GM18867 (cell line): Measurements from ENCODE around the gene CABP2.
"Not testable (repeated sequence)": the region's sequence is repeated elsewhere in the genome, so short reads cannot be mapped to it uniquely, and the experiment has no call there.

Experiments
- ATAC-seq: cut with Tn5 transposase; IDR thresholded peaks from one replicate; pipeline ENCODE4 v1.9.1; 2021; ENCODE audit warnings: mild to moderate bottlenecking, moderate library complexity; ENCODE audit not compliant: unreplicated experiment

CABP2 gene

DNA sequence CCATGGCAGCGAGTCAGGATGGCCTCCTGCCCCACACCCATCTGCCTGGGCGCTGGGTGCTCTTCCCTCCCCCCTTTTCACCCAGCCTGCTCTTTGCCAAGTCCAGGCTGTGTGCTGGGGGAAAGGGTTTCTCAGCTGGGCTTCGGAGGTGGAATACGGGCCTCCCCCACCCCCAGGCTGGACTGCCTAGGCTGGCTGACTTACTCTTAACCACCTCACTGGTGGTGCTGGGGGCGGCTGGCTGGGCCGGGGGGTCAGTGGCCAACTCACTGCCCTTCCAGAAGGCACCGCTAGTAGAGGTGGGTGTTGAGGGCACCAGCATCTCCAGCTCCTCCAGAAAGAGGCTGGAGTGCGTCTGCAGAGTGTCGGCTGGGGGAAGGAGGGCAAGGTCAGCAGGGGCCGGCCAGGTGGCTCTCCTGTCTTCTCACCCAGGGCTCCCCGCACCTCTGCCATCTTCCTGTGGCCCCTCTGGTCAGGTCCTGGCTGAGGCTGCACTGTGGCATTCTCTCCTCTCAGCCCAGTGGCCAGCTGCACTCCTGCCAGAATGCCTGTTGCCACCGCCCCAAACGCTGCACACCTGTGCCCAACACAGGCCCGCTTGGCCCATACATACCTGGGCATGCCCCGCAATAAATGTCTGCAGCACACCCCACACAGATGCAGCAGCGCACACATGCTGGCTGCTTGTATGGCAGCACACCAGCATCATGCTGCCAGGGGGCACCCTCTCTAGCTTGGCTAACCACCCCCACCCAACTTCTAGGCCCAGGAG lies 27.8 kb downstream of the CABP2 start:
- no peak for ATAC-seq

DNA sequence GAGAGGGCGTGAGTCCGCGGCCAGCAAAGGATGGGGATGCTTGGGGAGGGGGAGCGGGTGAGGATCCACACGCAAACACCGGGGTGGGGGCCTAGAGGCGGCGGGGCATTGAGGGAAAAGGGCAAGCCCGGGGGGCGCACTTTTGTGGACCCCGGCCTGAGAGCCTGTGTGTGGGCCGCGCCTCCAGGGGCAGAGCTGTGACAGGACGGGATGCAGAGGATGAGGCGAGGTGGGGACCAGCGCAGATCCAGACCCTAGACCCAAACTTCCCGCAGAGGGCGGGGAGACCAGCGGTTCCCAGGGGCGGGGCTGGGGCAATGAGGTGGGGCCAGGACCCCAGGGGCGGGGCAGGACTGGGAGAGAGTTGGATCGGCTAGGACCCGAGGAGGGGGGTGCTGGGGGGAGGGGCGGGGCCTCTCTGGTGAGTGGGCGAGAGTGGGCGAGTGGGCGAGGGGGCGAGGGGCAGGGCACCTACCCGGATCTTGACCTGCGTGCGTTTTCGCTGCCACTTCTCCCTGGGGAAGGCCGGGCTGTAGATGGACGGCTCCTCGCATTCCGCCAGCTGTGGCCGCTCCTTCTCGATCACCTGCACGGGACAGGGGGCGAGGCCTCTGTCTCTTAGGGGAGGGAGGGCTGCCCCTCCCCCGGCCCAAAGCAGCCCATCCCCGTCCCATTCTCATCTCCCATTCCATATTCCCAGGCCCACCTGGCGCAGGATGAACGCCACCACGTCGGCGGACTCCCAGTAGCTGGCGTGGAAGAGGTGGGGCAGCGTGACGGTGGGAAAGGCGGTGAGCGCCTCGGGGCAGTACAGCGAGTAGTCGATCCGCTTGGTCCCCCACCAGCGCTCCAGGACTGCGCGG lies 28.6 kb downstream of the CABP2 start:
- ATAC-seq = no peak

DNA sequence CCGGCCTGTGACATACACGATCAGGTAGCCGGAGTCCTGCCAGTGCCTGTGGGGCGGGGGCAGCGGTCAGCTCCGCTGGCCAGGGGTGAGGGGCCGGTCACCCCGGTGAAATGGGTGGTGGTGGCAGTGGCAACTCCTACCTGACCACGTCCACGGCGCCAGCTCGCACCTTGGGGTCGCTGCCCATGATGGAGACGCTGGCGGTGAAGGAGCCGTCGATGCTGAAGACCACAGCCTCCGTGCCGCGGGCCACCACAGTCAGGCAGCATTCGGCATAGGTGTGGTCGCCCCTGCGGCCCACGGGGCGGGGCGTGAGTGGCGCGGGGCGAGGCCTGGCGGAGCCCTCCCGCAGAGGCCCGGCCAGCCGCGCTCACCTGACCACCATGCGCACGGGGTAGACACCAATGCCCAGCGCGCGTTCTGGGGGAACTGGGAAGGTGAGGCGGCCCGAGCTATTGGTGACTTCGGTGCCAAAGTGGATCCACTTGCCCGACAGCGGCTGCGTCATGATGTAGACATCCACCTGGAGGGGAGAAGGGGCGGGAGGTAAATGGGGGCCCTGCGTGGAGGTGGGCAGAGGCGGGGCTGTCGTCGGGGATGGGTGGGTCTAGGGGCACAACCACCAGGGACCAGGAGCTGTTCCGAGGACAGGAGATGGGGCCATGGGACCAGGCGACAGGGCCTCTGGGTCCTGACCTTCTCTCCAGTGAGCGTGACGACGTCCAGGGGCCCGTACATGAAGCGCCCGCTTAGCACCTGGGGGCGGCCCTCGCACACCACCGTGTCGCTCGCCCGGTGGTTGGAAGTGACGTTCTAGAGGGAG lies 29.5 kb downstream of the CABP2 start:
- no peak for ATAC-seq

DNA sequence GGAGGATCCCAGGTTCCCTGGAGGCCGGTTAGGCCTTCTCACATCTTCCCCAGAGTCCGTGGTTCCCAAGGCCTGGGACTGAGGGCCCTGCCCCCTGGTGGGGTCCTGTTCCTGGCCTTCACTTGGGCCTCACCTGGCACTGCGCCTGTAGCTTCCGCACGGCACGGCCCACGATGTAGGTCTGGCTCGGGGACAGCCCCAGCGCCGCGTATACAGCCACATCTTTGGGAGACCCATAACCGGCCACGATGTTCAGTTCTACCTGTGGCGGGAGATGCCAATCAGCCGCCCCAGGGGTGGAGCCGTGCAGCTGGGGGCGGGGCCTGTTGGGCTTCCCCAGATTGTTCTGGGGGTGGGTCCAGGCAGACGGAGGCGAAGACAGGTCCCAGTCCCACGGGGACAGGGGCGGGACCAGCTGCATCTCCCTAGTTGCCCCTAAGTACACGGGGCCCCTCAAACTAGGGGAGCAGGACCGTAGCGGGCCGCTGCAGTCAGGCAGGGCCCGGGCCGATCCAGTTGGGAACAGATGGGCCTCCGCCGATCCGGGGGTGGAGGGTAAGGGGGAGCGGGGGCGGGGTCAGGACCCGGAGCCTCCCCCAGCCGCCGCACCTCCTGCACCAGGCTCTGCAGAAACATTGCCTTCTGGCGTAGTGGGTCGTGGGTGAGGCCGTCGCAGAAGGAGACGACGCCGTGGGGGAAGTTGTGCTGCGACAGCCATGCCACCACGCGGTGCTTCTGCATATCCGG lies 30.3 kb downstream of the CABP2 start:
- no peak for ATAC-seq

DNA sequence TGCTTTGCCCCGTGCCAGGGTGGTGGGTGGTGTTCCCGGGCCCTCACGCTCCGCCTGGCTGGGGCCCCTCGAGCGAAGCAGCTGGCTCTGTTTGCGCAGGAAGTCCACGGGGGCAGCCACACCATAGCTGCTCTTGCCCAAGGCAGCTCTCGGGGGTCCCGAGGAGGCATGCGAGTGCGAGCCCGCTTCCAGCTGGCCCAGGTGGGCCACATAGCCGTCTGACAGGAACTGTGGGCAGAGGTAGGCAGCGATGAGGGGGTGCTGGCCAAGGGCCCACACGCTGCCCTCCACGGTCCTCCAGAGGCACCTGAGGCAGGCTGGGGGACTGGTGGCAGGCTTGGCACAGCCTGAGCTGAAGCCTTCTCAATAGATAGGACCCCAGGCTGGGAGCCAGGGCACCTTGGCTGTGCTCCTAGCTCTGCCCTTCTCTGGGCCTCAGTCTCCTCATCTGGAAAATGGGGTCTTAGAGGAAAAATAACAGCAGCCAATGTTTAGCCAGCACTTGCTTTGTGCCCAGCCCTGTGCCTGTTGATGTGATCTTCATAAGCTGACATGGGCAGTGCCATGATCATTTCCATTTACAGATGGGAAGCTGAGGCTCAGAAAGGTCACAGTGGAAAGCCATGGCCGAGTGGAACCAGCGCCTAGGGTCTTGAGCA lies 31.0 kb downstream of the CABP2 start:
- ATAC-seq = no peak

DNA sequence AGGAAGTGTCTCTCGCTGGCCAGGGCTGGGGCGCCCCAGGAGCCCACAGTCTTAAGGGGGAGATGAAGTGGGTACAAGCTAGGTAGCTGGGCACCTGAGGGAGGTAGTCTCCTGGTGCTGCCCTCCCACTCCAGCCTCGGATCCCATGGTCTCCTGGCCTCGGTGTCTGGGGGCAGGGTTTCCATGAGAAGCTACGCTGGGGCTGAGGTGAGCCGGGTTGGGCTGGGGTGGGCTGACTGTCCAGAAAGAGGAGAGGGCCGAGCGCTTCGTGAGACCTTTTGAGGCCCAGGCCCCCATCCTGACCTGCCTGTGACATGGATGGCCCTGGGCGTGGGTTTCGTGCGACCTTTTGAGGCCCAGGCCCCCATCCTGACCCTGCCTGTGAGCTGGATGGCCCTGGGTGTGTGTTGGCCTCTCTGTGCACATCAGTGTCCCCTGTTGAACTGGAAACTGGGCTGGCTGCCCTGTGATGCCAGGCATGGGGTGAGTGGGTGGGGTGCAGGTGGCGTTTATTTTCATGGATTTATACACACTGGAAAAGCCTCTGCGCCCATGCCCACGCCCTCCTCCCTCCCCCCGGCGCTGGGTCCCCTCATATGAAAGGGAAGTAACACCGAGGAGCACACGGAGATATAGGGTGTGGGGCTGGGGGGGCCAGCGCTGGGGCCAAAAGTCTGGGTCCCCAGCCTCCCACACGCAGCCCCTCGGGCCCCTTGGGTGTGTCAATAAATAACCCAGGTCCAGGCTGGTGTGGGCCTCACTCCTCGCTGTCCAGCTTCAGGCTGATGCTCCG lies 31.8 kb downstream of the CABP2 start:
- no peak for ATAC-seq

DNA sequence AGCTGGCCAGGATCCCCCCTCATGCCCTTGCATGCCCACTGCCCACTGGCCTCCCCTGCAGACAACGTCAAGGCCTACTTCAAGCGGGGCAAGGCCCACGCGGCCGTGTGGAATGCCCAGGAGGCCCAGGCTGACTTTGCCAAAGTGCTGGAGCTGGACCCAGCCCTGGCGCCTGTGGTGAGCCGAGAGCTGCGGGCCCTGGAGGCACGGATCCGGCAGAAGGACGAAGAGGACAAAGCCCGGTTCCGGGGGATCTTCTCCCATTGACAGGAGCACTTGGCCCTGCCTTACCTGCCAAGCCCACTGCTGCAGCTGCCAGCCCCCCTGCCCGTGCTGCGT lies 32.5 kb downstream of the CABP2 start:
- ATAC-seq = no peak

DNA sequence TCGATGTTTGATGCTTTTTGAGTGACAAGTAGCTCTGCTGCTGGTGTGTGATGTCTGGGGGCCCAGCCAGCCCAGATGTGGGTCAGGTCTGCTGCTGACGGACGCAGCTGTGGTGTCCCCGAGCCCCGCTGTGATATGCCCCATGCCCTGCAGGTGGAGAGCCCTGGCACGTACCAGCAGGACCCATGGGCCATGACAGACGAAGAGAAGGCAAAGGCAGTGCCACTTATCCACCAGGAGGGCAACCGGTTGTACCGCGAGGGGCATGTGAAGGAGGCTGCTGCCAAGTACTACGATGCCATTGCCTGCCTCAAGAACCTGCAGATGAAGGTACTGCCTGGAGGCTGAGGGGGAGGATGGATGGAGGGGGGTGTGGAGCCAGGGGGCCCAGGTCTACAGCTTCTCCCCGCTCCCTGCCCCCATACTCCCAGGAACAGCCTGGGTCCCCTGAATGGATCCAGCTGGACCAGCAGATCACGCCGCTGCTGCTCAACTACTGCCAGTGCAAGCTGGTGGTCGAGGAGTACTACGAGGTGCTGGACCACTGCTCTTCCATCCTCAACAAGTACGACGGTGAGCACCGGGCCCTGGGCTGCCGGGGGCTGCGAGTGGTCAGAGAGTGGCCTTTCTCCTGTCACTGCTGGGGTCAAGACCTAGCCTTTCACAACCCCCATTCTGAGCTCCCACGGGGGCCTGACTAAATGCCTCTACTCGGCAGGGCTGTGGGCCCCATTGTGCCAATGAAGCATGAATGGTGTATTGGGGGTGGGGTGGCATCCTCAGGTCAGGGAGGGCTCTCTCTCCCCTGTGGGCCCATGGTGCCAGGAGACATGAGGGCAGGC lies 33.1 kb downstream of the CABP2 start:
- no peak for ATAC-seq

DNA sequence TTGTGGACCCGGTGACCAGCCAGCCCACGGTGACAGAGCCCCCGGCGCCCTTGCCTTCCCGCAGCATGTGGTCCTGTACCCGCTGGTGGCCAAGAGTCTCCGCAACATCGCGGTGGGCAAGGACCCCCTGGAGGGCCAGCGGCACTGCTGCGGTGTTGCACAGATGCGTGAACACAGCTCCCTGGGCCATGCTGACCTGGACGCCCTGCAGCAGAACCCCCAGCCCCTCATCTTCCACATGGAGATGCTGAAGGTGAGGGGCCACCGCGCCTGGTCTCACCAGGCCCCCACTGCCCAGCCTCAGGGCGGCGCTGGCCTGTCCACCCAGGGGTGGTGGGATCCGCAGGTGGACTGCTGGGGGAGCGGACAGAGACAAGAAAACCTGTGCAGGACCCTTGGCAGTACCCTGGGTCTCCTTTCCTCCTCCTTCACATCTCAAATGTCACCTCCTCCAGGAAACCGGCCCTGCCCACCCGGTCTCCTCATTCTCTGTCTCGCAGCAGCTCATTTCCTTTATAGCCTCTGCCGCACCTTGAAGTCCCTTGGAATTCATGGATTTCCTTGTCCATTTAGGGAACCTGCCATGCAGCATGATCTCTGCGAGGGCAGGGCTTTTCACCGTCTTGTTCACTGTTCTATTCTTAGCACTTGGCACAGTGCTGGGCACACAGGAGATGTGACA lies 33.9 kb downstream of the CABP2 start:
- ATAC-seq = no peak

DNA sequence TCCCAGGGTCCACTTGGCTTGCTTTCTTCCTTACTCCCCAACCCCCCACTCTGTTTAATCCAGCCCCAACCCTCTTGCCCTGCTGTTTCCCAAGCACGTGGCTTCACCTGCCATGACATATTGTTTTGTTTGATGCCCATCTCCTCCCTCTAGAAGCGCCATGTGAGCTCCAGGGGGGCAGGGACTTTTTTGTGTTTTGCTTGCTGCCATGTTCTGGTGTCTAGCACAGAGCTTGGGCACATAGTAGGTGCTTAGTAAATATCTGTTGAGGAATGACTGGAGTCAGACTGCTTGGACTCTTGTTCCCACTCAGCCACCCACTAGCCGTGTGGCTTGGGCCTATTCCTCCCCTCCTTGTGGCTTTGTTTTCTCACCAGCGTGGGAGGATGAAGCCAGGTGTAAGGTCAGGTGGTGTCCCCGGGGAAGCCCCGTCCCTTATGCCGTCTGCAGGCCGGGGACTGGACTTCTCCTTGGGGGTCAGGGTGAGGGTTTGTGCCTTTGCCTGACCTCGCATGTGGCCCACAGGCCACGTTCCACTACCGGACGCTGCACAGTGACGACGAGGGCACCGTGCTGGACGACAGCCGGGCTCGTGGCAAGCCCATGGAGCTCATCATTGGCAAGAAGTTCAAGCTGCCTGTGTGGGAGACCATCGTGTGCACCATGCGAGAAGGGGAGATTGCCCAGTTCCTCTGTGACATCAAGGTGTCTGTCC lies 36.6 kb downstream of the CABP2 start:
- peak; percentile 29 for ATAC-seq

DNA sequence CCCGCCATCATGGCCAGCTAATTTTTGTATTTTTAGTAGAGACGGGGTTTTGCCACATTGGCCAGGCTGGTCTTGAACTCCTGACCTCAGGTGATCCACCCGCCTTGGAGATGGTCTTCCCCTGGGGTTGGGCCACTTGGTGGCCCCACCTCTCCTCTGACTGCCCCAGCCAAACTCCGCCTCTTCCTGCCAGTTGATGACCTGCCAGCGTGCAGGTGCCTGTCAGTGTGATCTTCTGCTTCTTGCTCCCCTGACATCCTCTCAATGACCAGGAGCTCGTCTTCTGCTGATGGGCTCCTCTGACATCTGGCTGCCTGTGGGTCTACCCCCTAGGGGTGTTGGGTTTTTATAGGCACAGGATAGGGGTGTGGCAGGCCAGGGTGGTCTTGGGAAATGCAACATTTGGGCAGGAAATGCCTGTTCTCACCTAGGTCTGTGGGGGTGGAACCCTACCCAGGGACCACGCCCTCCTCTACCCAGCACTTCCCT lies 37.3 kb downstream of the CABP2 start:
- ATAC-seq = not testable (repeated sequence)

DNA sequence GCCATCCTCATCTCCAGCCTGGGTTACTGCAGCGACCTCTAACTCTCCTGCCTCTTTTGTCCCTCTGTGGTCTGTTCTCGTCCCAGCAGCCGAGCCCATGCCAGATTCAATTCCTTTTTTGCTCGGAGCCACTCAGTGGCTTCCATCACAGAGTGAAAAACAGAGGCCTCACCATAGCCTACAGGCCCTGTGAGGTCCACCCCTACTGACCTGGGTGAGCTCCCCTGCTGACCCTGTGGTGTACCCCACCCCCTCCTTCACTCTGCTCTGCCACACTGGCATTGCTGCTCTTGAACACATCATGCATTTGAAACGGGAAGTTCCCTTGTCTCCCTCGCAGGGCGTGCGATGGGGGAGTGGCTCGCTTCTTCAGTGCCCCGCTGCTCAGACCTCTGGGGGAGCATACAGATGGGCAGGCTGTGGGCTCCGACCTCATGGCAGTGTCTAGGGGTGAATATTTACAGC lies 38.4 kb downstream of the CABP2 start:
- ATAC-seq = no peak

DNA sequence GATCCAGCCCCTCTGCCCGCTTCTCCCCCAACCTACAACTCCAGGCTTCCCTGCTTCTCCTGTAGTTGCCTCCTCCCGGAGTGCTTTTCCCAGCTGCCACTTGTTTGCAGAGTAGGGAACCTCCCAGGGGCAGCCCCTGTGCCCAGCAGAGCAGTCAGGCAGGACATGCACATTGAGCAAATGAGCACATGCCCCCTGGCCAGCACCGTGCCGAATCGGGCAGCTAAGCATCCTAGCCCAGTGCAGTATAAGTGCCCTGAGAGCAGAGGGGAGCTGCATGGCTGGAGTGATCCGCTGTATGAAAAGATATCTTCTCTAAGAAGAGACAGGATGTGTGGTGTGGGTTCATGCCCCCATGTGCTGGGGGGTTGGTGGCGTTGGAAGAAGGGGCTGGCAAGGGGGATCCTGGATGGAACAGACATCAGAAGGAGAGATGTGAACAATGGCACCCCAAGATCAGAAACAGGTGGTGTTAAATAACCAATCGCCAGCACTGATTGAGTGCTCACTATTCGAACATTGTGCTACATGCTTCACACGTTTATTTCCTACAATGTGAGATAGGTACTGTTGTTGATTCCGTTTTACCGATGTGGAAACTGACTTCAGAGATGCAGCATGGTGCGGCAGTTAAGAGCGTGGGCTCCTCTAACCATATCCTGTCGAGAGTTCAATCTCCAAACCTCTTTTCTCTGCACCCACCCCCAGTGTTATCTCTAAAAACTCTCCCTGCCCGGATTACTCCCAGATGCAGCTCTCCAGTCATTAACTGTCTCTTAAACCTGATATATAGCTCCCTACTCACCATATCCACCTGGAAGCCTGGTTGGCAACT lies 39.2 kb downstream of the CABP2 start:
- ATAC-seq = no peak

DNA sequence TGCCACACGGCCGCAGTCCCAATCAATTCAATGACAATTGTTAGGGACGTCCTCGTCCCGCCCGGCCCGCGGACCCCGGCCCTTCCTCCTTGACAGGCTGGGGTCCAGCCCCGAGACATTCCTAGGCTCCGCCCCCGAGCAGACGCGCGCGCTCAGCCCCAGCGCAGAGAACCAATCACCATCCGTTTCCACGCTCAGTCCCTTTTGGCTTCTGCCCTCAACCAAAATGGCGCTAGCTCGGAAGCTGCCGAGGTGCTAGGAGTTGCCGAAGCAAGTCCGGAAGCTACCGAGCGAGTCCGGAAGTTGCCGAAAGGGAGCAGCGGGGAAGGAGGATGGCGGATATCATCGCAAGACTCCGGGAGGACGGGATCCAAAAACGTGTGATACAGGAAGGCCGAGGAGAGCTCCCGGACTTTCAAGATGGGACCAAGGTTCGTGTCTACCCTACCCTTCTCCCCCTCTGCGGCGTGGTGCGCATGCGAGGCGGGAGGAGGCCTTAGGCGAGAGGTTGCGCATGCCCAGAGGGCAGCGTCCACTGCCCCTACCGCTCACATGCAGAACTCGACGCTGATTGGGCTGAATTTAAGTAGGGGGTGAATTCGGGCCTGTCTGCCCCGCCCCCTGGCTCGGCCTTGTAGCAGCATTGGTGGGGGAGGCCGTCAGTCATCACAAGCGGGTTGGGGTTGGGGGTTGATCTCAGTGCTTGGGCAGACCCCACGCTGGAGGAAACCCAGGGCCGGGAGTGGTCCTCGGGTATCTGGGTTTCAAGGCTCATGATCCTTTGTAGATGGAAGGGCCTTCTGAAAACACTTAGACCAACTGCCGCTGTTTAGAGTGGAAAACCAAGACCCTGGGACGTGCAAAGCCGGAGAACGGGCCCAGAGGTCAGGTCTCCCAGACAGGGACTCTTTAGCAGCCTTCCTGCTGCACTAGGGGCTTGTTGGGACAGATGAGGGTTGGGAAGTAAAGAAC lies 40.1 kb downstream of the CABP2 start, which contains the start of gene AIP:
TSS of gene AIP (plus strand) at position 200 of the 972 bp plus-strand sequence. CDS start at position 333, 133 bp downstream.
- ATAC-seq = peak; percentile 72
